ENCODE results near the gene TOP3B.
A peak's percentile ranks its signal among the peaks of the same experiment; 100 is the strongest.

The TOP3B gene

DNA sequence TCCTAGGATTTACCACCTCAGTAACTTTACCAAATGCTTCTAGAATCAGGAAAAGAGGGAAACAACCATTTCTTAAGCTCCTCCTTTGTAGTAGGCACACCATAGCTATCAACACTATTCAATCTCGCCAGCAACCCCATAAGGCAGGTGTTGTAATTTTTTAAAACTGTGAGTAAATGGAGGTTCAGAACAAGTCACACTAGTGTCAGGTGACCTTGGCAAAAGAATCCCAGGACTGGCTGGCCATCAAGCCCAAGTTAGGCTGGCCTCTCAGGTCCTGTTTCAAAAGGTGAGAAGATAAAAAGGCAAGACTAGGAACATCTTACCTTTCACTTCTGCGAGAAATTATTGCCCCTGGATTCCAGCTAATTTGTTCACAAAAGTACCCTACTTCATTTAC lies 713 bp downstream of the TOP3B start:
- DNase-seq (ENCODE audit: low read depth in 2 of 2) = no peak

DNA sequence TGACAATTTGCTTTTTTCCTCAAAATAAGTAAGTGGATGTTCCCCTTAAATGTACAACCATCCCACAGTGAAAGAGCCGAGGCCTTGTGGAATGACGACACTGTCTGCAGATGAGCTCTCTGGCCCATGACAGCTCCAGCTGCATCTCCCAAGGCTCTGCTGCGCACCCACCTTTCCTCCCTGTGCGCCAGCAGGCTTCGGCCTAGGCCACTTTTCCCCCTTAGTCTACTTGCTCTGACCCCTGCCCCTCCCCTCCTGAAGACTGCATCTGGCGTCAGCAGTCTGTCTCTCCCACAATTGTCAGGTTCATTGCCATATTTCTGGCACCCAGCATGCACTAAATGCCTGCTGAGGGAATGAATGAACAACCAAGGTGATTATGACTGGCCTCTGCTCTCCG lies 2.0 kb downstream of the TOP3B start:
- DNase-seq (ENCODE audit: low read depth in 2 of 2) = no peak

- no peak for DNase-seq (ENCODE audit: low read depth in 2 of 2)
Observed at GRCh38 chr22:21978564-21979386, 3.8 kb downstream of the TOP3B start.

DNA sequence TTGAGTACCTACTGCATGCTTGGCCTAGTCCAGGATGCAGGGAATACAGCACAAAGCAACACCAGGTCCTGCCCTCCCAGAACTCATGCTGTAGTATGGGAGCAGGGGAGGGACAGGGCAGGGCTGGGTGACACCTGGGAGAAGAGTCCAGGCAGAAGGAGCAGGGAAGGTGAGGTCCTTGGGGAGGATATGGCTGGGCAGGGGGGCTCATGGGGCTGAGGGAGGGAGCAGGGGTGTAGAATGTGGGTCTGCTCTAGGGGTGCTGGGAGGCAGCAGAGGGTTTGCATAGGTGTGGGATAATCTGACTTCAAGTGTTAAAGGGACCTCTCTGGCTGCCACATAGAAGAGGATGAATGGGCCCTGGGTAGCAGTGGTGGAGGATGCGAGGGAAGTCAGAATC lies 4.8 kb downstream of the TOP3B start:
- DNase-seq (ENCODE audit: low read depth in 2 of 2) = no peak

DNA sequence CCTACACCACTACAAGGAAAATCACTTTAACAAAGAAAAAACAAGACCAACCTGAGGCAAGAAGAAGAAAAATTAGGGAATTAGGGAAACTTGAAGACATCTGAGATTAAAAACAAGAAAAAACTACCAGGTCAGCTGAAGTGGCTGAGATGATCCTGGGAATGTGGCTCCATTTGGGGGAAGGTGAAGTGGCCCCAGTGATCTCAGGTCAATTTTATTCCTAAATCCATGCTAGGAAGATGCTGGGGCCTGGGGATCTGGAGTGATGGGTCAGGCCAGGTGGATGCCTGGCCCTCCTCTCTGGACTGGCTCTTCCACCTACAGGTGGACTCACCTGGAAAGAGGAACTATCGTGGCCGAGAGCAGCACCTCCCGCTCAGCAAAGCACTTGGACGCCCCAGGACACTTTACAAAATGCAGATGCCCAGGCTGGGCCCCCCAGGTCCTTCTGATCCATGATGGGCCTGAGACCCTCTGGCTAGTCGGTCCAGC lies 6.7 kb downstream of the TOP3B start:
- no peak for DNase-seq (ENCODE audit: low read depth in 2 of 2)

- no peak for DNase-seq (ENCODE audit: low read depth in 2 of 2)
Observed at GRCh38 chr22:21975273-21975672, 7.3 kb downstream of the TOP3B start.

DNA sequence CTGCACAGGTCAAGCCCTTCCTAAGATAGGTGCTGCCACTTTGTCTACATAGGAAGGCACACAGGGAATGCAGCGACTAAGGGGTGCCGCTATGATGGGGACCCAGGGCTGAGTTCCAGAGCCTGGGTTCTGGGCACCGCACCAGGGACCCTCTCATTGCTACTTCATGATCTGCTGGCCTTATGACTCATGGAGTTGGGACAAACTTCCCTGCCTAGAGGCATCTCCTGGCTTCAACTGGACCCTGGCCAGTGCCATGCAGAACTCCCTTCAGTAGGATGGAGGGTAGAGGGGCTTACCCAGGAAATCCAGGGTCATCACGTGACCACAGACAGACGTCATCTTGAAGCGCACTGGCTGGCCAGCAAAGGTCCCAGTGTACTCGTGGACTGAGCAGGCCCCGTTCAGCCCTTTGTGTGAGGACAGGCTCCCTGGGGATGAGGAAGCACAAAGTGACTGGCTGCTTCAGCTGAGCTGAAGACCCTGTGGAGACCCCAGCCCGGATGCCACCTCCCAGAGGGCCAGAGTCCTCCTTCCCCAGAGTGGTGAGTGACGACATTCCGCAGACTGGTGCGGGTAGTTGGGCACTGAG lies 8.4 kb downstream of the TOP3B start:
- DNase-seq (ENCODE audit: low read depth in 2 of 2) = no peak

DNA sequence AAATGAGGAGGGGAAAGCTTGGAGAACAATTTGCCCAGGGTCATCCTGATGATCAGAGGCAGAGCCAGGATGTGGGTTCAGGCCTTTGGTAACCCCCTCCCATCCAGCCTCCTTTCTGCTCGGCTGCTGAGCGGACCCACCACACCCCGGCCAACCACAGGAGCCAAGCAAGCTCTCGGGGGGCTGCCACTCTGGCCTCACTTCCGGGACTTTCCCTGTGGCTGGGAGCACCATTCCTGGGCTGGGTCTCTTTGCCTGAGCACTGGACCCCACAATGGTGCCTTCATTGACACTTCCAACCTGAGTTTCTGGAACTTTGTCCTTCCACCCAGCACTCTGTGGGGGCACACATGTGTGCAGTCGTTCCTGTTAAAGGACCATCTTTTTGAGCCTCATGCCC lies 9.8 kb downstream of the TOP3B start:
- DNase-seq (ENCODE audit: low read depth in 2 of 2) = no peak

GRCh38 chr22:21972293-21972779 lies 10.3 kb downstream of the TOP3B start:
- peak in 1 of 2 donors; percentile 13 for DNase-seq (ENCODE audit: low read depth in 2 of 2)

- no peak for DNase-seq (ENCODE audit: low read depth in 2 of 2)
Observed at GRCh38 chr22:21971858-21972275, 10.7 kb downstream of the TOP3B start.

DNA sequence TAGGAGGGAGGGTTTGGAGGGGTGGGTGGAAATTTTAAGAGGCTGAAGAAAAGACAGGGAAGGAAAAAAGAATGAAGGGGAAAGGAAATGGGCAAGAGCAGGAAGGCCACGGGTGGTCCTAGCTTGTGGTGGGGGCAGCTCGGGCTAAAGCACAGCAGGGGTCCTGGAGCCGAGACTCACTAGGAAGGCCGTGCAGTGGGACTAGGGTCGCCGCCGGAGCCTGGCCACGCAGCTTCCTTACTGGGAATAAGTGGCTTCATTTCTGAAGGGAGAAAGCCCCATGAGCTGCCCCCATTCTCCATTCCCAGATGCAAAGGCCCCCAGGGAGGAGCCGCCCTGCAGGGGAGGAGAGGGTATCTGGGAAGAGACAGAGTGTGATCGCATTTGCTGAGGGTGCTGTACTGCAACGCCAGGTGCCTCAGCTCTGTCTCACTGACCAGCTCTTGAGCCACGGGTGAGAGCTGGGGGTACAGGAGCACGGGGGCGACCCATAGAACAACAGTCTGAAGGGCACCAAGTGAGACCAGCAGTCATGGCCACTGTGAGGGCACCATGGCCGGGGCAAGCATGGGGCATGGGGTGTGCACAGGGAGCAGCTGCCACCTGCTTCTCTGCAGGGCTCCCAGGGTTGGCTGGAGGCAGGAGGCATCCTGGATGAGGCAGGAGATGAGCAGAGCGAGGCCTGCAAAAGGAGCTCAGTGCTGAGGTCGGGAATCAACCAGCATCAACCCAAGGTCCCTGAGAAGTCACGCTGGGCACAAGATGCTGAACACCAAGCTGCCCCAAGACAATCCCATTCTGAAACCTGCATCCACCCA lies 11.6 kb downstream of the TOP3B start:
- DNase-seq (ENCODE audit: low read depth in 2 of 2) = no peak

- no peak for DNase-seq (ENCODE audit: low read depth in 2 of 2)
Observed at GRCh38 chr22:21970037-21970799, 12.4 kb downstream of the TOP3B start.

DNA sequence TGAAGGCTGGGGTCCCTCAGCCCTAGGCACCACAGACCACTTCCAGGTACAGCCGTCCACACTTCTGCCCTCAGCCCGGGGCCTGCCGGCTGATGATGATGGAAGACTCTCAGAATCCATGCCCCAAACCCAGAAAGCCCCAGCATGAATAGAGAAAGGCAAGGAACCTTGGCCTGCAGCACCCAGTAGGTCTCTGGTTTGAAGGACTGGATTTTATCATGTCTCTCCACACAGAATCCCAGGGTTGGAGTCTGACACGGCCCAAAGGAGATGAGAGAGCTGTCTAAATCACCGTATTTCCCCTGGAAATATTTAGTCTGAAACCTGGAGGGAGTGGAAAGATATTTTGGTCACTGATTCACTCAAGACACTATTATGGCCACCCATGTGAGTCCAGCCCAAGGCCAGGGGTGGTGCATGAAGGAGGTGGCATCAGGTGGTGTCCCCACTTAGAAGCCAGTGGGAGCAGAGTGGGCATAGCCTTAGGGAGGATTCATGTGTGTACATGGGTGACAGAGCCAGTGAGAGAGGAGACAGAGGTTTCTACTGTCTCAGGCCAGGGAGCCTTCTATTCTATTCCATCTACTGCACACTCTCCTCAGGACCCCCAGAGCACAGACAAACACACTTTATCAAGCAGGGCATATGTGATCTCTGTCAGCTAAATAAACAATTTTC lies 14.0 kb downstream of the TOP3B start:
- DNase-seq (ENCODE audit: low read depth in 2 of 2) = no peak

GRCh38 chr22:21967693-21968271 lies 14.8 kb downstream of the TOP3B start:
- DNase-seq (ENCODE audit: low read depth in 2 of 2) = no peak

GRCh38 chr22:21966643-21967516 lies 15.7 kb downstream of the TOP3B start:
- no peak for DNase-seq (ENCODE audit: low read depth in 2 of 2)

DNA sequence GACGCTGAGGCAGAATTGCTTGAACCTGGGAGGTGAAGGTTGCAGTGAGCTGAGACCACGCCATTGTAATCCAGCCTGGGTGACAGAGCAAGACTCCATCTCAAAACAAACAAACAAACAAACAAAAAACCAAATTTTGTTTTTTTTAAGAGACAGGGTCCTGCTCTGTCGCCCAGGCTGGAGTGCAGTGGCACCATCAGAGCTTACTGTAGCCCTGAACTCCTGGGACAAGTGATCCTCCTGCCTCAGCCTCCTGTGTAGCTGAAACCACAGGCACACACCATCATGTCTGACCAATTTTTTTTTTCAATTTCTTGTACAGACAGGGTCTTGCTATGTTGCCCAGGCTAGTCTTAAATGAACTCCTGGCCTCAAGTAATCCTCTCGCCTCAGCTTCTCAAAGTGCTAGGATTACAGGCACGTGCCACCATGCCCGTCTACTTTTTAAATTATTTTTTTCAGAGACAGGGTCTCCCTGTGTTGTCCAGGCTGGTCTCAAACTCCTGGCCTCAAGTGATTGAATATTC lies 16.8 kb downstream of the TOP3B start:
- no peak for DNase-seq (ENCODE audit: low read depth in 2 of 2)

DNA sequence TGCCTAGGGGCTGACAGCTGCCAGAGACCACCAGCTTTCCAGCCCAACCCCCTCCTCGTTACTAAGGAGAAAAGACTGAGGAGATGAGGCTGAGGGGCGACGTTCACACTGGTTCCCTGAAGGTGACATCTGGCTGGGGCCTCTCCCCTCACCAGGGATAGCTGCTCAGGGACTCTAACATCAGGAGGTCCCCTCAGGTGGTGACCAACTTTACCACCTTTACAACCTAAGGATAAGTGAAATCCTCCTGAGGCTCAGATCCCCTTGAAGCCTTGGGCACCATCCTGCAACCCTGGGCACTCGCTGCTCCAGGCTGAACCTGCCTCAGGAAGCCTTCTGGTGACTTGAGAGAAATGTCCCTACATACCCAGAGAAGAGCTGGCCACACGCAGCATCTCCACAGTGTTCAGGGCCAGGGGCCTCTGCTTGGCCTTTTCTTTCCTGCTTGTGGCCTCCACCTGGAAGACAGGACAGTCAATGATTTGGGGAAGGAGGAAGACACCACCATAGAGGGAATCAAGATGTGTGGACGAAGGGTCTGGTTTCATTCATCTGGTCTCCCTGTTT lies 17.6 kb downstream of the TOP3B start:
- no peak for DNase-seq (ENCODE audit: low read depth in 2 of 2)

- no peak for DNase-seq (ENCODE audit: low read depth in 2 of 2)
Observed at GRCh38 chr22:21964234-21964633, 18.4 kb downstream of the TOP3B start.

DNA sequence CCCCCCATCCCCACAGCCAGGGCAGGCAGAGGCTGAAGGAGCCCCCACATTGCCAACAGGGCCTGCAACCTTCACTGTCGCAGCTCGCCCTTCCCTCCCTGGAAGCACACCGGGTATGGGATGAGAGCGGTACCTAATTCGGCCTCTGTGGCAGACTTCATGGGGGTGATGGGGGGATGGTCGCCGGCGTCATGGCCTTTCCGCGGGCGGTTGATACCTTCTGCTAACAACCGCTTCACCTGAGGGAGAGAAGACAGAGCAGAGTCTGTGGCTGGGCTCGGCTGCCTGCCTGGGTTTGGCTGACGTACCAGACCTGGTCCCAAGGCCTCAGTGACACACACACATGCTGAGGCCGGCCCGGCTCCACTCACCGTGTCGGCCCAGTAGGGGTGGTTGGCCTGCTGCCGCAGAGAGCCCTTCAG lies 18.8 kb downstream of the TOP3B start:
- DNase-seq (ENCODE audit: low read depth in 2 of 2) = no peak
